ENCODE measurements around the gene SIGLEC12.
"Not testable (repeated sequence)": the region's sequence is repeated elsewhere in the genome, so short reads cannot be mapped to it uniquely, and the experiment has no call there.

Gene SIGLEC12

DNA sequence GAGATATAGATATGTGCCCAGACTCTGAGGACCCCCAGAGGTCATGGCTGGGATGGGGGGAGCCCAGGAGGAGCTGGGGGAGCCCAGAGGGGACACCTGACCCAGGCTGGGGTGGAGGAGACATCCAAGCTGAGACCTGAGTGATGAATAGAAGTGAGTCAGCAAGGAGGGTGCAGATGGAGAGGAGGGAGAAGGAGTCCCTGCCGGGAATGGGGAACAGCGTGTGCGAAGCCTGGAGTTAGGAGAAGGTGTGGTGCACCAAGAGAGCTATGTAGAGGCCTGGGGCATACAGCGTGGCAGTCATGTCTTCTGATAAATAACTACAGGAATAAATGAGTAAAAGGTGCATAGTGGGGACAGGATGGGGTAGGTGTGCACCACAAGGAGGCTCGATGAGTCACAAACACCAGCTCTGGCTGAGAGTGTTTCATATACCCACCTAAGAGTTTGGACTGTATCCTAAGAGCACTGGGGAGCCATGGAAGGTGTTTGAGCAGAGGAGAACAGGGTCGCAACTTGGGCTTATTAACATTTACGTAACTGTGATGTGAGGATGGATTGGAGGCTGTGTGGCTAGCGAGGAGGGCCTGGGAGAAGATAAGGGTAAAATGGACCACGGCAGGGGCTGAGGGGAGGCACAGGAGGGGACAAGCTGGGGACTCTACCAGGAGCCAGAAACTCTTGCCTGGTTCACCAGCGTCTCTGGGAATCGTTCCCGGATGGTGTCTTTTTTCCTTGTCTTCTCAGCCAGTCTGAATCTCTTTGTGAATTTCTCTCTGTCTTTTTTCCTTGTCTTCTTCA lies 21.9 kb downstream of the SIGLEC12 start:
- DNase-seq = peak in 1 of 2 experiments; percentile 9

DNA sequence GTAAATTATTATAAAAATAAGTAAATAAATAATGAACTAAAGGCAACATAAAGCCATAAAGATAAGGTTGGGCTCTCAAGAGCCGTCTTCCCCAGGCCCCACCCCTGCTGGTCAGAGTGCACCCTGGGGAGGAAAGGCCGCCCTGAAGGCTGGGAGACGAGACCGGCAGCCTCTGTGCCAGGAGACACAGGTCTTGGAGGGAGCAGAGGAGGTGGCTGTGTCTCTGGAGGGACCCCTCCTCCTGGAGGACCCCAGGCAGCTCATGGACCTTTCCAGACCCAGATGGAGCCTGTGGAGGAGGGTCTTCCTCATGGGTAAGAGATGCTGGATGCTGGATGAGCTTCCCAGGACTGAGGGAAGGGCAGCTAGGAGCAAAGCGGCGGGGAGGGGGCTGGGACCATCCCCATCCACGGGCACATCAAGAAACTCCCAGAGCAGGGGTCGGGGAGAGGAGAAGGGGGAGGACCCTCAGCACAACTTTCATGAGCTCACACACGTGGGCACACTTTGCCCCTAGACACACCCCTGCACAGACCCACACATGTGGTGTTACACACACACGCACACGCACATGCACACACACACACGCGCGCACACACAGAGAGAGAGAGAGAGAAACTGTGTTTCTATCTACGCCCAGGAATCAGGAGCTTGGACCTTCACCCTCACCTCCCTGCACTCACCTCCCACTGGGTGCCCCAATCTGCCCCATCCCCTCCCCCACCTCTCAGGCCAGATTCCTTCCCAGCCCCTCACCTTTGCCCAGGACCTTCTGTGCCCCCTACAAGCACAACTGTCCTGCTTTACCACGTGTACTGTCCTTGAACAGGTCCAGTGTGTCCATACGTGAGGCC lies 23.0 kb downstream of the SIGLEC12 start, which contains the start of gene CEACAM18:
CEACAM18 (plus strand) TSS at position 159 of the 854 bp plus-strand sequence.
- DNase-seq = no peak

- no peak for DNase-seq
Measured at GRCh38 chr19:51477344-51477743, 24.3 kb downstream of the SIGLEC12 start.

DNA sequence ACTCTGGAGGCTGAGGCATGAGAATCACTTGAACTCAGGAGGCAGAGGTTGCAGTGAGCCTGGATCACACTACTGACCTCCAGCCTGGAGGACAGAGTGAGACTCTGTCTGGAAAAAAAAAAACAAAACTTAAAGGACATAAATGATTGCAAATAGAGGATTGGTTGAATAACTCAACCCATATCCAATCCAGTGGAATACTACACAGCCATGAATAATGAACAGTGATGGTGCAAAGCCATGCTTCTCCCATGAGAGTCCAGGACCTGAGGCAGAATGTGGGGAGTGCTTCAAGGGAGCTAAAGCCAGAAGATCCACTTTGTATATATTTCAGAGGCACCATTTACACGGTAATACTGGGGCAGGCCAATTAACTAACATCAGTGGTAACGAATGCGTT lies 25.4 kb downstream of the SIGLEC12 start:
- DNase-seq = no peak

- DNase-seq = peak; percentile 85 to 87
Measured at GRCh38 chr19:51473009-51473707, 28.4 kb downstream of the SIGLEC12 start.

- no peak for DNase-seq
Measured at GRCh38 chr19:51472607-51473006, 29.0 kb downstream of the SIGLEC12 start.

- DNase-seq = no peak
Measured at GRCh38 chr19:51471527-51471926, 30.1 kb downstream of the SIGLEC12 start.

- no peak for DNase-seq
Measured at GRCh38 chr19:51470966-51471365, 30.6 kb downstream of the SIGLEC12 start.

- DNase-seq = no peak
Measured at GRCh38 chr19:51469629-51470028, 32.0 kb downstream of the SIGLEC12 start.

- no peak for DNase-seq
Measured at GRCh38 chr19:51469162-51469561, 32.4 kb downstream of the SIGLEC12 start.

- no peak for DNase-seq
Measured at GRCh38 chr19:51468545-51468920, 33.1 kb downstream of the SIGLEC12 start.

DNA sequence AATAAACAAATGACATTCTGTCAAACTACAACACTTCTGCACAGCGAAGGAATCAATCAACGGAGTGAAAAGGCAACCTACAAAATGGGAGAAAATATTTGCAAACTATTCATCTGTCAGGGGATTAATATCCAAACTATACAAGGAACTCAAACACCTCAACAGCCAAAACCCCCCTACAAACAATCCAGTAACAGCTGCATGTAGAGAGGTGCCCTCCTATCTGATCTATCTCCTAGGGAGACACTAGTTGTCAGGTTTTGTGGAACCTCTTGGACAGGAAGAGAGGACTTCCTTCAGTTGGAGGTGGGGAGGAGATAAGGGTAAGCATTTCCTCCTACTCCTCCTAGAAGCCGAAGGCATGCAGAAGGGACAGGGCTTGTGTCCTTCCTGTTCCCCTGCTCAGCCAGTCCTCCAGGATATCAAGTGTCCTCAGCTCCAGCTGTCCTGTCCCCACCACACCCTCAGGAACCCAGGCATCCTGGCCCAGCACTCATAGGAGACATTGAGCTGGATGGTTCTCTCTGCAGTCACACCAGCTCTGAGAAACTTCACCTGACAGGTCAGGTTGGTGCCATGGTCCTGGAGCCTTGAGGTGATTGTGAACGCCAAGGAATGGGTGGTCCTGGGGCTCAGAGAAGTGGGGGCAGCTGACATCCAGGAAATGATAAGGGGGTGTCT lies 33.6 kb downstream of the SIGLEC12 start:
- DNase-seq = no peak

- DNase-seq = no peak
Measured at GRCh38 chr19:51466723-51467122, 34.9 kb downstream of the SIGLEC12 start.

DNA sequence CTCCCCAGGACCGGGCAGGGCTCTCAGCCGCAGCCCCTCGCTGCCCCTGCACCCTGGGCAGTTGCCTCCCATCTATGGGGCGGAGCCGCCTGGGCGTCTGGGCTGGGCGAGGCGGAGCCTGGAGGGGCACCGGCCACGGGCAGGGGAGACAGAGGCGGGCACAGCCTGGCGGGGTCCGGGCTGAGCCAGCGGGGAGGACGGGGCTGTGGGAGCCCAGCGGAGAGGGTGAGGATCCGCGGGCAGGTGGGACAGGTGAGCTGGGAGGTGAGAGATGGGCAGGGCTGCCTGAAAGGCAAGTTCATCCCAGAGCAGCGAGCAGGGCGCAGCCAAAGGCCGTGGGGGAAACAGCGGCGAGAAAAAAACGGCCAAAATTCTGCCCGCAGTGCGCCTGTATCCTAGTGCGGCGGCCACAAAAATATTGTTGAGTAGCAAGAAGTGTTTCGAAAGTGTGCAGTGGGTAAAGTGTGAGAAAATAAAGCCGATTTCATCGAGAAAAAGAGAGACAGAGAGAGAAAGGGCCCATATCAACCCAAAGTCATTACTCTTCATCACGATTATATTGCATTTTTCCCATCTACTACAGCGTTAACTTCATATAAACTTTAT lies 37.5 kb downstream of the SIGLEC12 start:
- not testable (repeated sequence) for DNase-seq

- no peak for DNase-seq
Measured at GRCh38 chr19:51462681-51463080, 38.9 kb downstream of the SIGLEC12 start.

DNA sequence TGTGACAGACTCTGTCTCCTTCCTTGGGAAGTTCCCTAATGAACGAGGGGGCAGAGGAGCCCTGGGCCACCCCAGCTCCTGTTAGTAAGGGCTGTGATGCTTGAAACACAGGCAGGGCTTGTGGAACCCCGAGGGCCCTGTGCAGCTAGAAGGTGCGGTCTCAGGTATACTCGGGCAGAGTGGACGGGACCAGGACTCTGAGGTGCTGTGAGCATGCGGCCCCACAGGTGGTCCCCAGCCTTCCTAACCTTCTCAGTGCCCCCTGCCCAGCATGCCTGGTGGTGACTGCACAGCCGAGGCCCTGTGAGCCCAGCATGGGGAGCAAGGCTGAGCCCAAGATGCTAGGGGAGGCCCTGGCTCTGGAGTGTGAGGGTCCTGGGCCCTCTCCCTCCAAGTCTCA lies 39.3 kb downstream of the SIGLEC12 start:
- DNase-seq = no peak

GRCh38 chr19:51461723-51462161 lies 39.9 kb downstream of the SIGLEC12 start:
- no peak for DNase-seq

DNA sequence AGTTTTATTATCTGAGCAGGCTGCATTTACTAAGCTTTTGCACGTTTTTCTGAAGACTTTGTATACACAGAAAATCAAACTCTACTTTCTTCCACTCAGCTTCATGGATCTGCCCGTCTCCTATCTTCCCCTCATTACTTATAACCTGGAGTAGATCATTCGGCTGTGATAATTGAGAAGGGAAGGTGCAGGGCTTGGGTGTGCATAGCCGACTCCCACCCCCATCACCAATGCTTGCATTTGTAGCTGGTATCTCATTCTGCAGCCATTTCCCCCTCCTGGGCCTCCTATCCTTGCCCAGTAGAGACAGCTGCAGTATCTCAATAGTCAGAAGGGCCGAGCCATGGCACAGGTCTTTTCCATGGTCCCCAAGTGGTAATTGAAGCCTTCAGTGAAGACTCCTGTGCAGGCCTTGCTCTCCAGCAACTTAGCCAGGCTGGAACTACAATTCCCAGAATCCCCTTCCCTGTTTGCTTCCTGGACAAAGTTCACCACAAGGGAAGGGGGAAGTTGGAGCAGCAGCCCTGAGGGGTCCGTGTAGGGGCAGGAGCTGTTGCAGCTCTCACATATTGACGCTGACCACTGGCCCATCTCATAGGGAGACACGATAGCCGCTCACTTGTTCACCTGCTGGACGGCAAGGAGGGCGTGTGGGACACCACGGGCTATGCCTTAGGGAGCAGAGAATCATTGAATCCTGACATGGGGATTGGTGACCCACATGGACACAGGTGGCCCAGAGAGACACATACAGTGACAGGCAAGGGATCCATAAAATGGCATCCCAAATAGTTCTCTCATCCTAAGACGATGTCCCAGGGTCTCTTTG lies 41.2 kb downstream of the SIGLEC12 start:
- no peak for DNase-seq

DNA sequence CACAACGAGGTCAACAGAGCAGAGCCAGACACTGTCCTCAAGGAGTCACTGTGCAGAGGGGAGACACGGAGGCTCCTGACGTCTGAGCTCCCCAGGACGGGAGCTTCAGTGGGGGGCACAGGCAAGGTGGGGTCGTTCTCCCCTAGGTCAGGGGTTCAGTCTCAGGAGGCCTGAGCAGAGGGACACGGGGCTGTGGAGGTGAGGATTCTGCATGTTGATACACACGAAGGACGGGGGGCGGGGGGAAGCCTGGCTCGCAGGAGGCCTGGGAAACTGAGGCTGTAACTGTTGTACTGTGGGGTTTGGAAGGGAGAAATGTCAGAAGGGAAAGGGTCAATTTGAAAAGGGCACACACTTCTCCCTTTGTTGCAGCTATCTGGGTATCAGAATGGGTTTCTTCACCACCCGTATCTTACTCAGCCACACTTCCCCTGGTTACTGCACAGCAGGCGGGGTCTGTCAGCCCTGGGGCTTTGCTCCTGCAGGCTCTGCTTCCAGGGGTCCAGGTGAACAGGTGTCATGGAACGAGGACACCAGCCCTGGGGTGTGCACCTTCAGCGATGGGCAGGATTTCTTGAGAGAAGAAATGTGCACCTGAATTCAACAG lies 42.6 kb downstream of the SIGLEC12 start:
- DNase-seq = no peak

DNA sequence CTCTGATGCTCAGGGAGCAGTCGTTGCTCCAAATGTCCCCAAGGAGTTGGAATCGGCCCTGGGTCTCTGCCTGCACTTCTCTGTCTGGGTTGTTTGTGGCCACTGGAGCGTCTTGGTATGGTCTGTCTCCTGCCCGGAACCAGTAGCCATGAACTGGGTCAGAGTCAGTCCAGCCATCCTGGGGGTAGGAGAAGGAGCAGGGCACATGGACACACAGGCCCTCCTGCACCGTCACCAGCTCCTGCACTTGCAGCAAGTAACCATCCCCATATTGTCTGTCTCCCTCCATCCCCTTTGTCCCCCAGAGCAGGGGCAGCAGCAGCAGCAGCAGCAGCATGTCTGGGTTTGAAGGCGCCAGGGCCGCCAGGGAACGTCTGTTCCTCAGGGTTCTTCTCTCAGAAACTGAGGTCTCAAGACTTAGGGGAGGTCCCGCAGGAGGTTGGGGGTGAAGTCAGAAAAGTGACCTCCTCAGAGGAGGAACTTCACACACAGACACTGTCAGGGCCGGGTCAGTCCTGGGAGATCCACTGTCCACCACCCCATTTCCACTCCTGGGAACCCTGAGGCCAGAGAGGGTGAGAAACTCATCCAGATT lies 43.5 kb downstream of the SIGLEC12 start, which contains the start of gene SIGLEC8:
SIGLEC8 (minus strand) TSS at position 404 of the 595 bp plus-strand sequence; CDS start at position 337, 67 bp downstream.
- DNase-seq = no peak

Measured in activated CD4-positive, alpha-beta T cell treated with anti-CD3 and anti-CD28 coated beads, Interleukin-2, amount 50 U/mL, for 4 hours (primary cell).